ENCODE measurements around the gene UTP18.
A peak's percentile ranks its signal among the peaks of the same experiment; 100 is the strongest.

DNA sequence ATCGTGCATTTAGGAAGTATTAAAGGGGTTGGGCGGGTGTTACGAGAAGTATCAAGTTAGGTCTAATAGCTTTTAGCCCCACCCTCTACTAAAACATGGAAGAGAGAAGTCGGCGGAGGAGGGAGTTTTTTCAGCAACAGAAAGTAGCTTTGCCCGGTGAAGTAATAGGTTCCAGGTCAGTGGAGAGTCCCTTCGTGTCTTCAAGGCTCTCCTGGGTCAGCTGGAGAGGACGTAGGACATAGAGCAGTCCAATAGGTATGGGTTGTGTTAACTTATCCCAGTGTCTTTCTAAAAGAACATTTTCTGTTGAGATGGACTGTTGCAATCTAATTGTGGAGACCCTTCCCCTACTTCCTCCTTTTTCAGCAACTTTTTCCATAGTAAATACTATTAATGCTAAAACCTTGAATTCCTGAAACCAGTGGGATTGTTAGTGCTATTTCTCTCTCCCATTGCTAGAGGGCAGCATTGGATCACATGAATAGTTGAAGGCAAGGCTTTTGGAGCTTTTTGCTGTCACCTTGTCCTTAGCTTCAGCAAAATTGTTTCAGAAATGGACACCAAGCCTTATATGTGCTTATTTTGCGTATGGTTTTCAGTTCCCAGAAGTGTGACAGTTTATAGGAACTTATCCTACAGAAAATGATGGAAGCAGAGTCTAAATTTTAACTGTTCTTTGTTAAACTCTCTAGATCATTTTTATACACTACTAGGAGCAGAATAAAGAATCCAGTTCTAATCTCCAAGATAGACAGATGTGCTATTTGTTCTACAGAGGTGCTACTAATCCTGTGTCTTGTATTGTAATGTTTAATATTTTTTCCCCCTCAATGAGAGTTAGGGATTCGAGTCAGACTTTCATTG lies 38.4 kb downstream of the UTP18 start:
- TF ChIP-seq, protein P1, sequence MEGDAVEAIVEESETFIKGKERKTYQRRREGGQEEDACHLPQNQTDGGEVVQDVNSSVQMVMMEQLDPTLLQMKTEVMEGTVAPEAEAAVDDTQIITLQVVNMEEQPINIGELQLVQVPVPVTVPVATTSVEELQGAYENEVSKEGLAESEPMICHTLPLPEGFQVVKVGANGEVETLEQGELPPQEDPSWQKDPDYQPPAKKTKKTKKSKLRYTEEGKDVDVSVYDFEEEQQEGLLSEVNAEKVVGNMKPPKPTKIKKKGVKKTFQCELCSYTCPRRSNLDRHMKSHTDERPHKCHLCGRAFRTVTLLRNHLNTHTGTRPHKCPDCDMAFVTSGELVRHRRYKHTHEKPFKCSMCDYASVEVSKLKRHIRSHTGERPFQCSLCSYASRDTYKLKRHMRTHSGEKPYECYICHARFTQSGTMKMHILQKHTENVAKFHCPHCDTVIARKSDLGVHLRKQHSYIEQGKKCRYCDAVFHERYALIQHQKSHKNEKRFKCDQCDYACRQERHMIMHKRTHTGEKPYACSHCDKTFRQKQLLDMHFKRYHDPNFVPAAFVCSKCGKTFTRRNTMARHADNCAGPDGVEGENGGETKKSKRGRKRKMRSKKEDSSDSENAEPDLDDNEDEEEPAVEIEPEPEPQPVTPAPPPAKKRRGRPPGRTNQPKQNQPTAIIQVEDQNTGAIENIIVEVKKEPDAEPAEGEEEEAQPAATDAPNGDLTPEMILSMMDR (IDR thresholded peaks at IDR 0.05) = peak; percentile 55 to 75 (median 60)
- no peak for TF ChIP-seq POLR2AphosphoS5 (IDR thresholded peaks at IDR 0.05)
- TF ChIP-seq POLR2A (IDR thresholded peaks at IDR 0.05) = no peak
- no peak for TF ChIP-seq EP300 (IDR thresholded peaks at IDR 0.05)
